Lower leg skin (tissue), 4 donors: ENCODE results near the gene TADA2A. TPM values are rescaled to one million over a fixed set of nuclear protein-coding genes. Genes with fewer than 3 reads are reported as not detected.
A peak's percentile ranks its signal among the peaks of the same experiment; 100 is the strongest.

Experiments used
- DNase-seq, 2 donors: peaks; one replicate each; pipeline ENCODE4 v3.0.0-alpha.2; 2019; ENCODE audit warnings: low spot score in 2 of 2
- H3K4me3 ChIP-seq: fragments of 200-600 bp; sonication (generic); 2 replicates; pipeline ENCODE4 v1.5.1; 2017; ENCODE audit warnings: mild to moderate bottlenecking, low read depth; ENCODE audit not compliant: poor library complexity, severe bottlenecking
- POLR2A ChIP-seq, 2 donors: fragments of 450-650 bp; IDR thresholded peaks; one replicate each; pipeline ENCODE4 v1.6.1; 2016 to 2017; ENCODE audit warnings: antibody characterized with exemption in 2 of 2, mild to moderate bottlenecking in 1 of 2, moderate library complexity in 1 of 2
- WGBS, 2 donors: methylation state at CpG; one replicate each; pipeline ENCODE4 v1.1.5; 2018; 5-methylcytosine and 5-hydroxymethylcytosine counted together
- intact Hi-C: fragments of 100-400 bp; cut with DNase I; formaldehyde crosslinking; loops from one replicate; pipeline ENCODE4 v1.15.0; 2023; ENCODE audit warnings: low total_unique reads
- total RNA-seq, 4 donors: library from RNA; depleted of rRNA; stranded (reverse); fragments of >200 nt; gene quantifications; one replicate each; pipeline ENCODE4 v1.1.0, GENCODE V29; 2016
- TF ChIP-seq, protein P1 (sequence below), 3 donors: fragments of 450-650 bp; IDR thresholded peaks; one replicate each; pipeline ENCODE4 v1.5.1; 2016; ENCODE audit warnings: antibody characterized with exemption in 3 of 3, mild to moderate bottlenecking in 3 of 3, moderate library complexity in 2 of 3

Gene TADA2A
- total RNA-seq, 4 donors from 2014 or later: 10.2 to 17.4 (median 14.4) TPM

DNA sequence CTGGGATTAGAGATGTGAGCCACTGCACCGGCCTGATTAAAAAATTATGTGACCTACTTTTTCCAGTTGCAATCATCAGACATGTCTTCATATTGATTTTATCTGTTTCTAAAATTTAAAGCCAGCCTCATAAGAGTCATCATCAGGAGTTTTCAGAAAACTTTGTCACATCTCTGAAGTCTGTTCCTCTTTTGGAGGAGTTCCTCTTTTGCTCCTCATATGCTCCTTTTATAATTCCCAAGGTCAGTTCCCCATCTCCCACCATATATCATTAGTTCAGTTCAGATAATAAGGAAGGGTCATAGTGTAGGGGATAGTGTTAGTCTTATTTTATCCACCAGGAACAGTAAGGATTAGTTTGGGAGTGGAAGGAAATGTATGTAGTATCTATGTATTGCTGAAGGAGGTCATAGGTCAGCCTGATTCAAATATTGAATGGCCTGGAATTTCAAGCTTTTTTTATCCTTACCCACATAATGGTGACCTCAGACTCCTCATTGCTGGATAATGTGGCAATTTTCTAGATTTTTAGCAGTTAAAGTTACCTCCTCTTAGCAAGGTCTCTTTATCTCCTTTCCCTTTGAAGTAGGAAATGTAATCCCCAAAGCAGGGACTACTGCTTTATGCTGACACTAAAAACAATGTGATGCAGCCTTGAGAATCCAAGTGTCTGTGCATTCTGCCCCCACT, 69.2 kb downstream of the TADA2A start:
- TF ChIP-seq, protein P1, sequence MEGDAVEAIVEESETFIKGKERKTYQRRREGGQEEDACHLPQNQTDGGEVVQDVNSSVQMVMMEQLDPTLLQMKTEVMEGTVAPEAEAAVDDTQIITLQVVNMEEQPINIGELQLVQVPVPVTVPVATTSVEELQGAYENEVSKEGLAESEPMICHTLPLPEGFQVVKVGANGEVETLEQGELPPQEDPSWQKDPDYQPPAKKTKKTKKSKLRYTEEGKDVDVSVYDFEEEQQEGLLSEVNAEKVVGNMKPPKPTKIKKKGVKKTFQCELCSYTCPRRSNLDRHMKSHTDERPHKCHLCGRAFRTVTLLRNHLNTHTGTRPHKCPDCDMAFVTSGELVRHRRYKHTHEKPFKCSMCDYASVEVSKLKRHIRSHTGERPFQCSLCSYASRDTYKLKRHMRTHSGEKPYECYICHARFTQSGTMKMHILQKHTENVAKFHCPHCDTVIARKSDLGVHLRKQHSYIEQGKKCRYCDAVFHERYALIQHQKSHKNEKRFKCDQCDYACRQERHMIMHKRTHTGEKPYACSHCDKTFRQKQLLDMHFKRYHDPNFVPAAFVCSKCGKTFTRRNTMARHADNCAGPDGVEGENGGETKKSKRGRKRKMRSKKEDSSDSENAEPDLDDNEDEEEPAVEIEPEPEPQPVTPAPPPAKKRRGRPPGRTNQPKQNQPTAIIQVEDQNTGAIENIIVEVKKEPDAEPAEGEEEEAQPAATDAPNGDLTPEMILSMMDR (IDR thresholded peaks at IDR 0.05): no peak
- no peak for TF ChIP-seq POLR2A (IDR thresholded peaks at IDR 0.05)
- intact Hi-C loops: no loop called here
- DNase-seq: no peak
- WGBS, 2 donors: 40% methylated on average over 1 of the region's 1 CpG
- no peak overlapping the region for H3K4me3 ChIP-seq

DNA sequence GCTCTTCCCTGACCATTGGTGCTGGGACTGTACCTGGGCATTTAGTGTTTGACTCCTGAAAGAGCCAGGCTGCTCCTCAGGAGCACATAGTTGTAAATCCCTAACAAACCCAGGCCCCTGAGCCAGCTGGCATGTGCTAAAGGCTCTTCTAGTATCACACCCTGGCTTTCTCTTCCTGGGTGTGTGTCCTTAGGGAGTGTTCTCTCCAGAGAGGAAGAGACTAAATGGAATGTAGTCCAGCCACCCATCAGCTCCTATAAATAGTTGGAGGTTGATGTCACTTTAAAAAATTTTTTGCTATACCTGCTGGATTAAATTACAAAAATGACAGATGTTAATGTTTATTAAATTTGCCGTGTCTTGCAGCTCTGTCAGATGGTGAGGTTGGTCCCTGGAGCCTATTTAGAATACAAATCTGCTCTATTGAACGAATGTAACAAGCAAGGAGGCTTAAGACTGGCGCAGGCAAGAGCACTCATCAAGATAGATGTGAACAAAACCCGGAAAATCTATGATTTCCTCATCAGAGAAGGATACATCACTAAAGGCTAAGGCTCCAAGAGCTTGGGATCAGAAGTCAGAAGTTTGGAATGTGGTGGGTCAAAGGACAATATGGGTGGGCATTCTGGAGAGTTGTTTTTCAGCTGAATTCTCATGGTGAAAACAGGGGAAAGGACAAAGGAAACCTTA, 69.9 kb downstream of the TADA2A start:
- WGBS, 2 donors: 35 to 46% methylated on average over 4 of the region's 4 CpGs

DNA sequence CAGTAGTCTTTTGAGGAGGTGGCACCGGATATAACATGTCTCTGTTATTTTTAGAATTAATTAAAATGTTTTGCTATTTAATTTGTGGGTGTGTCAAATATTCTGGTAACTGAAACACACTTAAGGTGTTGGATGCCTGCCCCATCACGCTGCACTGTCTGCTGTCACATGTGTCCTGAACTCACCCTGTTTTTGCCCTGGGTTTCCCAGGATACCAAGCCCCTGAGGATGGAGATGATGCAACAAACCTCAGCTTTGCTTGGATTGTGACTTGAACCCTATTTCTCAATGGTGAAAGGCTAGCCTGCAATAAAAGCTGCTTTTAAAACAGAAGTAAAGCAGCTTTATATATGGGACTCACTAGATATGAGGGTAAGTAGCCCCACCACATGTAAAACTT, 71.5 kb downstream of the TADA2A start:
- DNase-seq: peak; percentile 86 to 93
- intact Hi-C loops: no loop called here
- H3K4me3 ChIP-seq: no peak overlapping the region
- TF ChIP-seq POLR2A (IDR thresholded peaks at IDR 0.05): no peak
- TF ChIP-seq, protein P1 (IDR thresholded peaks at IDR 0.05): no peak
- 23 to 31% methylated on average over 2 of the region's 2 CpGs for WGBS, 2 donors

More for the DNA sequence above, 69.9 kb downstream of the TADA2A start:
- no peak overlapping the region for H3K4me3 ChIP-seq
- intact Hi-C loops: no loop called here
- DNase-seq: peak in 1 of 2 donors; percentile 64
- no peak for TF ChIP-seq POLR2A (IDR thresholded peaks at IDR 0.05)
- TF ChIP-seq, protein P1 (IDR thresholded peaks at IDR 0.05): no peak

DNA sequence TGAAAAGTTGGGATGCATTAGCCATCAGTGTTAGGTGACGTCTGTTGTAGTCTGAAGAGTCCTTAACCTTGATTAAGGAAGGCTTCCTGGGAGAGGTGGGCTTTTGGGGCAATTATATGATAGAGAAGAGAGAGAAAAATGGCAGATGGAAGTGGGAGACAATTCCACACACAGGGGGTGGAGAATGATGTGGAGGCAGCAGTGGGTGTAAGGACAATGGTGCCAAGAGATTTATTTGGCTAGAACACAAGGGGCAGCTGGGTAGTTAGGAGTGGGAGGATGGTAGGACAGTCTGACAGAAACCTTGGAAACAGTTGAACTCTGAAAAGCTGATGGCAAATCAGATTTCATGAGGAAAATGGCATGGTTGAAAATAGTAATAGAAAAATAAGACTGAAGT, 72.3 kb downstream of the TADA2A start:
- 88 to 92% methylated on average over 1 of the region's 1 CpG for WGBS, 2 donors
- DNase-seq: no peak
- no peak for TF ChIP-seq POLR2A (IDR thresholded peaks at IDR 0.05)
- TF ChIP-seq, protein P1 (IDR thresholded peaks at IDR 0.05): no peak
- no peak overlapping the region for H3K4me3 ChIP-seq
- intact Hi-C loops: no loop called here

DNA sequence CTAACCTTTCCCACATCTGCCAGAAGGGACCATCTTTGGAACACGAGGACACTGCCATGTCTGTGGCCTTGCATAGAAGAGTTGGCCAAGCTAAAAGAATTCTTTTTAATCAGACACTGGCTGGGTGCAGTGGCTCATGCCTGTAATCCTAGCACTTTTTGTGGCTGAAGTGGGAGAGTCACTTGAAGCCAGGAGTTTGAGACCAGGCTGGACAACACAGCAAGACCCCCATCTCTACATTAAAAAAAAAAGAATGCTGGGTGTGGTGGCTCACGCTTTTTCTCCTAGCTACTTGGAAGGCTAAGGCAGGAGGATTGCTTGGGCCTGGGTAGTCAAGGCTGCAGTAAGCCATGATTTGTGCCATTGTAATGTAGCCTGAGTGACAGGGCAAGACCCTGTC, 73.7 kb downstream of the TADA2A start:
- DNase-seq: no peak
- 65 to 69% methylated on average over 2 of the region's 2 CpGs for WGBS, 2 donors
- TF ChIP-seq, protein P1 (IDR thresholded peaks at IDR 0.05): no peak
- TF ChIP-seq POLR2A (IDR thresholded peaks at IDR 0.05): no peak
- intact Hi-C loops: no loop called here
- no peak overlapping the region for H3K4me3 ChIP-seq
